ENCODE data around the gene NACA2. TPM values are rescaled to one million over a fixed set of nuclear protein-coding genes. Genes with fewer than 3 reads are reported as not detected.

The NACA2 gene
- total and polyA plus RNA-seq, 2 of the 8 experiments (the other 6 are each of a cell fraction or from before 2014, with no cell fraction given) = not detected

GRCh38 chr17:61543786-61544415 is 47.1 kb downstream of the NACA2 start (continued):
- TF ChIP-seq POLR2AphosphoS5 (IDR thresholded peaks at IDR 0.05; ENCODE audit: low read depth, low read length) = no peak
